PC-9 (cell line): ENCODE data around the gene BMPR2.

Experiments used
- CTCF ChIP-seq: fragments of 200-600 bp; sonication (generic); conservative IDR thresholded peaks from 2 replicates; pipeline ENCODE4 v1.6.1; 2017; ENCODE audit warnings: mixed run types, antibody characterized with exemption, mild to moderate bottlenecking, moderate library complexity
- EZH2 ChIP-seq: fragments of 200-600 bp; sonication (generic); IDR thresholded peaks from 2 replicates; pipeline ENCODE4 v1.8.0; 2017; ENCODE audit warnings: antibody characterized with exemption, low read depth

- TF ChIP-seq CTCF (no peak), EZH2 (no peak)
These were observed 138.6 kb downstream of the BMPR2 start for GRCh38 chr2:202514732-202515131.
